ENCODE measurements around the gene ACAA1.
A peak's percentile ranks its signal among the peaks of the same experiment; 100 is the strongest.

GRCh38 chr3:38116471-38117162, 20.3 kb downstream of the ACAA1 start:
- 0 out of 2 replicates have a peak, but pooled peaks have one; percentile 33 for TF ChIP-seq CTCF (conservative IDR thresholded peaks at IDR 0.05; ENCODE audit: low read length)
- no peak for TF ChIP-seq EZH2phosphoT487 (IDR thresholded peaks at IDR 0.05; ENCODE audit: borderline replicate concordance, low read depth, low read length)

All from OCI-LY7 (cell line).